ENCODE data around the gene TANC1. TPM values are rescaled to one million over a fixed set of nuclear protein-coding genes. Genes with fewer than 3 reads are reported as not detected.
A peak's percentile ranks its signal among the peaks of the same experiment; 100 is the strongest.
"Not testable (repeated sequence)": the region's sequence is repeated elsewhere in the genome, so short reads cannot be mapped to it uniquely, and the experiment has no call there.

Gene TANC1
- total RNA-seq, 1 experiment from 2014 or later = 18.6 TPM

GRCh38 chr2:159086342-159086741 lies 117.9 kb downstream of the TANC1 start:
- DNase-seq (ENCODE audit: low spot score) = no peak

GRCh38 chr2:159086826-159087225 lies 118.4 kb downstream of the TANC1 start:
- DNase-seq (ENCODE audit: low spot score) = no peak

GRCh38 chr2:159088906-159089305 lies 120.5 kb downstream of the TANC1 start:
- no peak for DNase-seq (ENCODE audit: low spot score)

GRCh38 chr2:159089543-159089942 lies 121.1 kb downstream of the TANC1 start:
- DNase-seq (ENCODE audit: low spot score) = no peak

- DNase-seq (ENCODE audit: low spot score) = peak; percentile 40
These were observed 122.2 kb downstream of the TANC1 start for GRCh38 chr2:159090514-159091201.

- no peak for DNase-seq (ENCODE audit: low spot score)
These were observed 122.9 kb downstream of the TANC1 start for GRCh38 chr2:159091381-159091780.

GRCh38 chr2:159091976-159092375 lies 123.5 kb downstream of the TANC1 start:
- peak; percentile 45 for DNase-seq (ENCODE audit: low spot score)

GRCh38 chr2:159093497-159093896 lies 125.1 kb downstream of the TANC1 start:
- peak; percentile 60 for DNase-seq (ENCODE audit: low spot score)

GRCh38 chr2:159094173-159094737 lies 125.8 kb downstream of the TANC1 start:
- peak; percentile 66 for DNase-seq (ENCODE audit: low spot score)

- no peak for DNase-seq (ENCODE audit: low spot score)
These were observed 127.4 kb downstream of the TANC1 start for GRCh38 chr2:159095813-159096212.

GRCh38 chr2:159096302-159096855 lies 127.9 kb downstream of the TANC1 start:
- DNase-seq (ENCODE audit: low spot score) = not testable (repeated sequence)

- DNase-seq (ENCODE audit: low spot score) = no peak
These were observed 128.5 kb downstream of the TANC1 start for GRCh38 chr2:159096901-159097300.

GRCh38 chr2:159098361-159098760 lies 129.9 kb downstream of the TANC1 start:
- DNase-seq (ENCODE audit: low spot score) = peak; percentile 25

GRCh38 chr2:159098921-159099411 lies 130.5 kb downstream of the TANC1 start:
- DNase-seq (ENCODE audit: low spot score) = peak; percentile 22

- DNase-seq (ENCODE audit: low spot score) = no peak
These were observed 133.5 kb downstream of the TANC1 start for GRCh38 chr2:159101755-159102489.

- DNase-seq (ENCODE audit: low spot score) = no peak
These were observed 135.0 kb downstream of the TANC1 start for GRCh38 chr2:159103411-159103810.

- DNase-seq (ENCODE audit: low spot score) = no peak
These were observed 137.7 kb downstream of the TANC1 start for GRCh38 chr2:159106109-159106508.

- DNase-seq (ENCODE audit: low spot score) = no peak
These were observed 139.9 kb downstream of the TANC1 start for GRCh38 chr2:159108181-159108893.

GRCh38 chr2:159109517-159109916 lies 141.1 kb downstream of the TANC1 start:
- no peak for DNase-seq (ENCODE audit: low spot score)

- DNase-seq (ENCODE audit: low spot score) = no peak
These were observed 142.3 kb downstream of the TANC1 start for GRCh38 chr2:159110784-159111183.

GRCh38 chr2:159111346-159111927 lies 143.0 kb downstream of the TANC1 start:
- no peak for DNase-seq (ENCODE audit: low spot score)

Measured in HT-29 (cell line).